ENCODE results near the gene TBC1D5.

DNA sequence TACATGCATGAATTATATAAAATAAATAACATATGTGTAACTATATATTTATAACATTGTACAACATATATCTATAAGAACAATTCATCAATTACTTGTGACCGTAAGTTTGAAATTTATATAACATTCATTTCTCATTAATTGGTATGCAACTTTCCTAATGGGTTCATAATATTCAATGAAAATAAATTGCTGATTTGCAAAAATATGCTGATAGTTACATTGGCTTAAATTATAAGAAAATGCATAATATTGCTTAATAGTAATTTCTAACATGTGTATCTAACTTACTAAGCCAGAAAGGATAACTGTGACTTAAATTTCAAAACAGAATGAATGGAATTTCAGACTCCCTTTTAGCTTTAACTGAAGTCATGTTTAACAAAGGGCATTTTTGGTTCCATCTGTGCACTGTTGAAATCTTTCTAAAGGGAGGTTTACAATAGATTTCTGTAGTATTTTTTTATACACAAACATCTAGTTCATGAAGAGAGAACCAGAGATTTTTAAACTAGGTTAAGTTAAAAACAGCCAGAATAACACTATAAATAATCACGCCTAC is 310.9 kb downstream of the TBC1D5 start:
- TF ChIP-seq, protein P1, sequence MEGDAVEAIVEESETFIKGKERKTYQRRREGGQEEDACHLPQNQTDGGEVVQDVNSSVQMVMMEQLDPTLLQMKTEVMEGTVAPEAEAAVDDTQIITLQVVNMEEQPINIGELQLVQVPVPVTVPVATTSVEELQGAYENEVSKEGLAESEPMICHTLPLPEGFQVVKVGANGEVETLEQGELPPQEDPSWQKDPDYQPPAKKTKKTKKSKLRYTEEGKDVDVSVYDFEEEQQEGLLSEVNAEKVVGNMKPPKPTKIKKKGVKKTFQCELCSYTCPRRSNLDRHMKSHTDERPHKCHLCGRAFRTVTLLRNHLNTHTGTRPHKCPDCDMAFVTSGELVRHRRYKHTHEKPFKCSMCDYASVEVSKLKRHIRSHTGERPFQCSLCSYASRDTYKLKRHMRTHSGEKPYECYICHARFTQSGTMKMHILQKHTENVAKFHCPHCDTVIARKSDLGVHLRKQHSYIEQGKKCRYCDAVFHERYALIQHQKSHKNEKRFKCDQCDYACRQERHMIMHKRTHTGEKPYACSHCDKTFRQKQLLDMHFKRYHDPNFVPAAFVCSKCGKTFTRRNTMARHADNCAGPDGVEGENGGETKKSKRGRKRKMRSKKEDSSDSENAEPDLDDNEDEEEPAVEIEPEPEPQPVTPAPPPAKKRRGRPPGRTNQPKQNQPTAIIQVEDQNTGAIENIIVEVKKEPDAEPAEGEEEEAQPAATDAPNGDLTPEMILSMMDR (IDR thresholded peaks at IDR 0.05) = no peak
- no peak for TF ChIP-seq POLR2A (IDR thresholded peaks at IDR 0.05)

Data from vagina (tissue), 2 donors.